Thyroid gland (tissue), 4 donors: ENCODE measurements around the gene SLC10A7. TPM values are rescaled to one million over a fixed set of nuclear protein-coding genes. Genes with fewer than 3 reads are reported as not detected.

Experiments used
- DNase-seq, 2 donors: peaks; one replicate each; pipeline ENCODE4 v3.0.0-alpha.2; 2019
- H3K27ac ChIP-seq, 3 donors: fragments of 200-600 bp; sonication (generic); 1 replicate in 2 of 3; 2 replicates in 1 of 3; pipeline ENCODE4 v1.5.1; 2016 to 2019; ENCODE audit warnings: mild to moderate bottlenecking in 1 of 3, moderate library complexity in 1 of 3
- H3K27me3 ChIP-seq: fragments of 200-600 bp; sonication (generic); one replicate; pipeline ENCODE4 v1.5.1; 2019
- H3K36me3 ChIP-seq, 2 donors: fragments of 200-600 bp; sonication (generic); one replicate each; pipeline ENCODE4 v1.5.1; 2016 to 2019
- H3K4me1 ChIP-seq, 2 donors: fragments of 200-600 bp; sonication (generic); one replicate each; pipeline ENCODE4 v1.5.1; 2017 to 2019
- H3K4me3 ChIP-seq, 3 donors: fragments of 200-600 bp; sonication (generic); replicated peaks in 1 of 3; 1 replicate in 2 of 3; 2 replicates in 1 of 3; pipeline ENCODE4 v1.5.1; 2016; ENCODE audit warnings: mild to moderate bottlenecking in 1 of 3
- H3K9me3 ChIP-seq: fragments of 200-600 bp; sonication (generic); one replicate; pipeline ENCODE4 v1.5.1; 2017
- POLR2A ChIP-seq, 2 donors: fragments of 450-650 bp; IDR thresholded peaks; one replicate each; pipeline ENCODE4 v1.6.1; 2017; ENCODE audit warnings: antibody characterized with exemption in 2 of 2, mild to moderate bottlenecking in 2 of 2, moderate library complexity in 1 of 2
- WGBS, 2 donors: methylation state at CpG; one replicate each; pipeline ENCODE4 v1.1.5; 2017; 5-methylcytosine and 5-hydroxymethylcytosine counted together
- intact Hi-C: fragments of 100-400 bp; cut with DNase I; formaldehyde crosslinking; loops from one replicate; pipeline ENCODE4 v1.15.1; 2023
- total RNA-seq, 4 donors: library from RNA; depleted of rRNA; stranded (reverse); fragments of >200 nt; gene quantifications; one replicate each; pipeline ENCODE4 v1.2.3, GENCODE V29; 2016
- TF ChIP-seq, protein P1 (sequence below), 6 experiments: fragments of 200-600 bp in 3 of 6; fragments of 450-650 bp in 3 of 6; sonication (generic) in 3 of 6; IDR thresholded peaks; one replicate each; pipeline ENCODE4 v1.5.1; 2016 to 2019; ENCODE audit warnings: antibody characterized with exemption in 6 of 6, mild to moderate bottlenecking in 2 of 6, inconsistent platforms in 1 of 6, moderate library complexity in 1 of 6

SLC10A7 gene
- total RNA-seq, 4 donors from 2014 or later, result 16.7 to 29.9 (median 23.1) TPM

DNA sequence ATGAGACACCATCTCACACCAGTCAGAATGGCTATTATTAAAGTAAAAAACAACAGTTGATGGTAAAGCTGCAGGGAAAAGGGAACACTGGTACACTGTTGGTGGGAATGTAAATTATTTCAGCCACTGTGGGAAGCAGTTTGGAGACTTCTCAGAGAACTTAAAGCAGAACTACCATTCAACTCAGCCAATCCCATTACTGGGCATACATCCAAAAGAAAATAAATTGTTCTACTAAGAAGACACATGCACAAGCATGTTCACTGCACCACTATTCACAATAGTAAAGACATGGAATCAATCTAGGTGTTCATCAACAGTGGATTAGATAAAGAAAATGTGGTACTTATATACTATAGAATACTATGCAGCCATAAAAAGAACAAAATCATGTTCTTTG, 172.4 kb downstream of the SLC10A7 start:
- no peak for DNase-seq
- no peak overlapping the region for H3K4me3 ChIP-seq
- H3K4me1 ChIP-seq, result no peaks in the 10 kb centered on the region
- H3K27ac ChIP-seq, result no peak overlapping the region
- TF ChIP-seq, protein P1, sequence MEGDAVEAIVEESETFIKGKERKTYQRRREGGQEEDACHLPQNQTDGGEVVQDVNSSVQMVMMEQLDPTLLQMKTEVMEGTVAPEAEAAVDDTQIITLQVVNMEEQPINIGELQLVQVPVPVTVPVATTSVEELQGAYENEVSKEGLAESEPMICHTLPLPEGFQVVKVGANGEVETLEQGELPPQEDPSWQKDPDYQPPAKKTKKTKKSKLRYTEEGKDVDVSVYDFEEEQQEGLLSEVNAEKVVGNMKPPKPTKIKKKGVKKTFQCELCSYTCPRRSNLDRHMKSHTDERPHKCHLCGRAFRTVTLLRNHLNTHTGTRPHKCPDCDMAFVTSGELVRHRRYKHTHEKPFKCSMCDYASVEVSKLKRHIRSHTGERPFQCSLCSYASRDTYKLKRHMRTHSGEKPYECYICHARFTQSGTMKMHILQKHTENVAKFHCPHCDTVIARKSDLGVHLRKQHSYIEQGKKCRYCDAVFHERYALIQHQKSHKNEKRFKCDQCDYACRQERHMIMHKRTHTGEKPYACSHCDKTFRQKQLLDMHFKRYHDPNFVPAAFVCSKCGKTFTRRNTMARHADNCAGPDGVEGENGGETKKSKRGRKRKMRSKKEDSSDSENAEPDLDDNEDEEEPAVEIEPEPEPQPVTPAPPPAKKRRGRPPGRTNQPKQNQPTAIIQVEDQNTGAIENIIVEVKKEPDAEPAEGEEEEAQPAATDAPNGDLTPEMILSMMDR (IDR thresholded peaks at IDR 0.05), result no peak
- TF ChIP-seq POLR2A (IDR thresholded peaks at IDR 0.05), result no peak
- H3K36me3 ChIP-seq, result no peaks in the 10 kb centered on the region
- intact Hi-C loops, result loop anchor here (10.0 kb wide), 1 partner anchor 745 kb away; no protein-coding TSS in a partner anchor
- H3K9me3 ChIP-seq, result no peaks in the 10 kb centered on the region
- H3K27me3 ChIP-seq, result no peaks in the 10 kb centered on the region

DNA sequence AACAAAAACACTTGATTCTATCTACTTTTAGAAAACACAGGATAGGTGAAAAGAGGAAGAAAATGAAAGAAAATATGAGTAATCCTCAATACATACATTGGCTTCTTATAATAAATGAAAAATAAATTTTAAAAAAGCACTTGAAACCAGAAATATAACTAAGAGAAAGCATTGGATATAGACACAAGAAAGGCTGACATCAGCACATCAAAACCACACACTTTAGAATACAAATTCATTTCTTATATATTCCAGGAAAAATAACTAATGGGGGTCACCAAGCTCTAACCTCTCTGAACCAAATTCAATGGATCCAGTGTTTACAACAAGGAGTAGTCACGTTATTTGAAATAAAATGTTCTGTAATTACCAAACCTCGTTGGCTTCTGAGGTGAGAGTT, 173.9 kb downstream of the SLC10A7 start:
- 84 to 85% methylated on average over 2 of the region's 2 CpGs for WGBS, 2 donors
- intact Hi-C loops, result loop anchor here (10.0 kb wide), 1 partner anchor 747 kb away; no protein-coding TSS in a partner anchor
- Histone ChIP-seq H3K27me3 (no peaks in the 10 kb centered on the region), H3K9me3 (no peaks in the 10 kb centered on the region), H3K36me3 (no peaks in the 10 kb centered on the region), H3K4me3 (no peak overlapping the region), H3K4me1 (no peaks in the 10 kb centered on the region), H3K27ac (no peak overlapping the region)
- no peak for TF ChIP-seq POLR2A (IDR thresholded peaks at IDR 0.05)
- DNase-seq, result no peak

DNA sequence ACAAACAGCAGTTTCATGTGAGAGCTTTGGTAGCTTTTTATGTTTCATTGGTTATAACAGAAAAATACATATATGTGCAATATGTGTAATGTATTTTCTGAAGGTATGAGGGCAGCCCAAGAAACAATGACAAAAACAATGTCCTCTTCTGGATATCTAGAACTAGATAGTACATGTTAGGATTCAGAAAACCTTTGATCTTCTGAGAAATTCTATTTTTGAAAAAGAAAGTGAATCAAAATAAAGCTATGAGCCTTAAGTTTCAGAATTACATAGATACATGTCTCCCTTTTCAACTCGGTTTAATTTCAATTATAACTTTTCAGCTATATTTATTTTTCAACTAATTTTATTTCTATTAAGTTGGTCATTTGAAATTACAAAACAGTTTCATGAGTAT, 175.5 kb downstream of the SLC10A7 start:
- TF ChIP-seq, protein P1 (IDR thresholded peaks at IDR 0.05), result no peak
- TF ChIP-seq POLR2A (IDR thresholded peaks at IDR 0.05), result no peak
- DNase-seq, result no peak
- Histone ChIP-seq H3K4me1 (no peaks in the 10 kb centered on the region), H3K4me3 (no peak overlapping the region), H3K27me3 (no peaks in the 10 kb centered on the region), H3K9me3 (no peaks in the 10 kb centered on the region), H3K36me3 (no peaks in the 10 kb centered on the region), H3K27ac (no peak overlapping the region)
- intact Hi-C loops, result loop anchor here (10.0 kb wide), 1 partner anchor 749 kb away; no protein-coding TSS in a partner anchor
- WGBS, 2 donors, result 41 to 86% methylated on average over 1 of the region's 1 CpG

DNA sequence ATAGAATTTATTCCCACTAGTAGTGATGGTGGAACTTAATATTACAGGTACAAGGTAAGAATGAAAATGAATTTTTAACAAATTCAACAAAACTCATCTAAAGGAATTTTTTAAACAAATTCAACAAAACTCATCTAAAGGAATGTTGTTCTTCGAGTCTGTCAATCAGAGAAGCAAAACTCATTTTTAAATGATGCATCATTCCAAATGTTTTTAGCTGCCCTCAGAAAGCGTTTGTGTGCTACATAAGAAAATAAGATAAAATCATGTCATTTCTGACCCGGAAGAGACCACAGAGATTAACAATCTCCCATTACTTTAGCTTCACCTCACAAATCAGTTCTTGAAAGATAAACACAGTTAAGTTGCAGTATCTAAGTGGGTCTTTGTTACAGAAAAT, 178.0 kb downstream of the SLC10A7 start:
- no peak for DNase-seq
- H3K4me1 ChIP-seq, result no peaks in the 10 kb centered on the region
- 74 to 77% methylated on average over 3 of the region's 3 CpGs for WGBS, 2 donors
- H3K4me3 ChIP-seq, result no peak overlapping the region
- no peaks in the 10 kb centered on the region for H3K9me3 ChIP-seq
- no peak overlapping the region for H3K27ac ChIP-seq
- no peak for TF ChIP-seq POLR2A (IDR thresholded peaks at IDR 0.05)
- TF ChIP-seq, protein P1 (IDR thresholded peaks at IDR 0.05), result no peak
- no peaks in the 10 kb centered on the region for H3K36me3 ChIP-seq
- H3K27me3 ChIP-seq, result no peaks in the 10 kb centered on the region
- intact Hi-C loops, result loop anchor here (10.0 kb wide), 1 partner anchor 751 kb away; no protein-coding TSS in a partner anchor

DNA sequence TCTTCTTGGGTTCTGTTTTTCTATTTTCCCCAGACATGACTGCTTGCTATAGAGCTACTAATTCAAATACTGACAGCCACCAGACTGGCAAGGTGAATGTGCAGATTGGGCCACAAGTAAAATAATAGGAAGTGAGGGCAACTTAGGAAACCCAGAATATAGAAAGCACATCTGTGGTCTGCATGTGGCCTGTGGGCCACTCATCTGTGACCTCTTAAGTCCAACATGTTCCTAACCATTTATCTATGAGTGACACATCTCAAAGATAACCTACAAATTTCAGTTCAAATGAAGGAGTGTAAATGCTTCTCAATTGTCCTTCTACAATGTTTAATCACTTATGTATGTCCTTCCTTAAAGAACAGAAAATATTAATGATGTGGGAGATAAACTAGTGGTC, 178.5 kb downstream of the SLC10A7 start:
- no peak overlapping the region for H3K27ac ChIP-seq
- intact Hi-C loops, result loop anchor here (10.0 kb wide), 1 partner anchor 752 kb away; no protein-coding TSS in a partner anchor
- no peak overlapping the region for H3K4me3 ChIP-seq
- H3K36me3 ChIP-seq, result no peaks in the 10 kb centered on the region
- DNase-seq, result no peak
- H3K4me1 ChIP-seq, result no peaks in the 10 kb centered on the region
- H3K27me3 ChIP-seq, result no peaks in the 10 kb centered on the region
- TF ChIP-seq POLR2A (IDR thresholded peaks at IDR 0.05), result no peak
- TF ChIP-seq, protein P1 (IDR thresholded peaks at IDR 0.05), result no peak
- H3K9me3 ChIP-seq, result no peaks in the 10 kb centered on the region
